ENCODE results near the gene FBXW7.
A peak's percentile ranks its signal among the peaks of the same experiment; 100 is the strongest.

Gene FBXW7

DNA sequence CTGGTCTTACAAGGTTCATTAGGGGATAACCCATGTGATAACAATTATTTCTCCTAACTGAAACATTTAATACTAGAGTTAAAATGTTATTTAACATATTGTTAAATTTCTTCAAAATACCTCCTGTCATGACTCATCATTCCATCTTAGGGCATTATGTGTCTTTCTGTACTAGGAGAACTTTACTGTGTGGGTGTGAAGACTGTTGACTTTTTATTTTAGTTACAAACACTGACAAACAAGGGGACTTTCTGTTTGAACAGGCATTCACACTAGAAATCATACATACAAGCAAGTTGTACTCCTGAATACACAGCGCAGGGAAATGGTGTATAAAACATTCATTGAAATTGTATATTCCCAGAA lies 175.9 kb downstream of the FBXW7 start:
- H3K27ac ChIP-seq (ENCODE audit: low read depth, low read length), result no peak overlapping the region
- no peaks in the 10 kb centered on the region for H3K36me3 ChIP-seq (ENCODE audit: insufficient read depth, low read length)
- H3K9me3 ChIP-seq (ENCODE audit: low read length), result no peaks in the 10 kb centered on the region
- H3K27me3 ChIP-seq (ENCODE audit: control insufficient read depth in 1 of 2, insufficient read depth in 2 of 2, low read length in 2 of 2), result no peaks in the 10 kb centered on the region
- H3K9ac ChIP-seq (ENCODE audit: low read length), result no peak overlapping the region
- H3K4me3 ChIP-seq (ENCODE audit: low read depth in 1 of 2, low read length in 2 of 2), result no peak overlapping the region
- H3K4me1 ChIP-seq (ENCODE audit: insufficient read depth, low read length), result no peaks in the 10 kb centered on the region

DNA sequence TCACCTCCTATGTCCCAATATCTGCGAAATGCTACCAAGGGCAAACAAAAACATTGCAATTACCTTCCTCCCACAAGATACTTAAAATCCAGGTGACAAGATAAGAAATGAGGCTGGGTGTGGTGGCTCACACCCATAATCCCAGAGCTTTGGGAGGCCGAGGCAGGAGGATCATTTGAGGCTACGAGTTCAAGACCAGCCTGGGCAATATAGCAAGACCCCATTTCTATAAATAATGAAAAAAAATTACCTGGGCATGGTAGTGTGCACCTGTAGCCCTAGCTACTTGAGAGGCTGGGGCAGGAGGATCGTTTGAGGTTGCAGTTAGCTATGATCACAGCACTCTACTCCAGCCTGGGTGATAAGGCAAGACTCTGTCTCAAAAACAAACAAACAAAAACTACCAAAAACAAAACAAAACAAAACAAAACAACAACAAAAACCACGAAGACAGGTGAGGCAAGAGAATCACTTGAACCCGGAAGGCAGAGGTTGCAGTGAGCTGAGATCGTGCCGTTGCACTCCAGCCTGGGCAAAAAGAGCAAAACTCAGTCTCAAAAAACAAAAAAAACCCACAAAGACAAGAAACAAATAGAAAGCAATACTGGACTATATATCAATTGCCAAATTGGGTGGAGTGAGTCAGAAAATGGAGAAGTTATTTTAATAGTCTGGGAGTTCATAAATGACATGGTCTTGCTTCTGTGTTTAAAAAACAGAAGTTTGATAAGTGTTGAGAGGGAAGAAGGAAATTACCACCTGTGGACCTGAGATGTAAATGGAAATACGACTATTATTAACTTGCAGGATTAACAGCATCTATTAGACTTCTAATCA lies 176.5 kb downstream of the FBXW7 start:
- Histone ChIP-seq H3K27ac (ENCODE audit: low read depth, low read length) (no peak overlapping the region), H3K9me3 (ENCODE audit: low read length) (no peaks in the 10 kb centered on the region), H3K27me3 (ENCODE audit: control insufficient read depth in 1 of 2, insufficient read depth in 2 of 2, low read length in 2 of 2) (no peaks in the 10 kb centered on the region), H3K4me3 (ENCODE audit: low read depth in 1 of 2, low read length in 2 of 2) (no peak overlapping the region), H3K4me1 (ENCODE audit: insufficient read depth, low read length) (no peaks in the 10 kb centered on the region), H3K9ac (ENCODE audit: low read length) (no peak overlapping the region), H3K36me3 (ENCODE audit: insufficient read depth, low read length) (no peaks in the 10 kb centered on the region)

DNA sequence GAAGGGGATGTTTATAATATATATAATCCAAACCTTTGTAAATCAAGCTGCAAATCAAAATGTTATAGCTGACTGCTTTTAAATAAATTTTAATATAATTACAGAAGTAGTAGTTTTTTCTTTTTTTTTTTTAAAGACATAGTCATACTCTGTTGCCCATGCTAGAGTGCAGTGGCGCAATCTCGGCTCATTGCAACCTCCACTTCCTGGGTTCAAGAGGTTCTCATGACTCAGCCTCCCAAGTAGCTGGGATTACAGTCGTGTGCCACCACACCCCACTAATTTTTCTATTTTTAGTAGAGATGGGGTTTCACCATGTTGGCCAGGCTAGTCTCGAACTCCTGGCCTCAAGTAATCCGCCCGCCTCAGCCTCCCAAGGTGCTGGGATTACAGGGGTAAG lies 178.7 kb downstream of the FBXW7 start:
- Histone ChIP-seq H3K4me3 (ENCODE audit: low read depth in 1 of 2, low read length in 2 of 2) (no peak overlapping the region), H3K36me3 (ENCODE audit: insufficient read depth, low read length) (no peaks in the 10 kb centered on the region), H3K27ac (ENCODE audit: low read depth, low read length) (no peak overlapping the region), H3K27me3 (ENCODE audit: control insufficient read depth in 1 of 2, insufficient read depth in 2 of 2, low read length in 2 of 2) (no peaks in the 10 kb centered on the region), H3K4me1 (ENCODE audit: insufficient read depth, low read length) (no peaks in the 10 kb centered on the region), H3K9me3 (ENCODE audit: low read length) (no peaks in the 10 kb centered on the region), H3K9ac (ENCODE audit: low read length) (no peak overlapping the region)

DNA sequence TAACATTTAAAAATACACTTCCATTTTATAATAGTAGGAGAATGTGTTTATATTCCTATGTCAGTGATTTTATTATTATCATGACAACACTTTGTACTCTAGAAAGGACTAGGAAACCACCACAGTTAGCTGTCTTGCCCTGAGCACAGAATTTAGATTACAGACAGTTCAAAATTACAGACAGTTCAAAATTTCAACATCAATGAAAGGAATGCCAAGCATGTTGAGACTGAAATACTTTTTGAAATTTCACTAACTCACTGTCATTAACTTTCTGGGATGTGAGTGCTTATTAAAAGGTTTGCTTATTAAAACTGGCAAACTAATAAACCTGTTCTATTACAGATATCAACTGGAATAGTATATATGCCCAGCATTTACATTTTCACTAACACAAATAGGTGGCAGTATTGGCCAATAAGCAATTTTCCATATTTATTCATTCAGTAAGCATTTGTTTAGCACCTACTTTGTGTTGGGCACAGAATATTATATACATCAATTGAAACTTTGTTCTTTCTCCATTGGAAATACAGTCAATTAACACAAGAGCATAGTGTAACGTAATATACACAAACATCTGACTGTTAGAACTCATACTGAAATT lies 179.4 kb downstream of the FBXW7 start:
- Histone ChIP-seq H3K4me3 (ENCODE audit: low read depth in 1 of 2, low read length in 2 of 2) (no peak overlapping the region), H3K36me3 (ENCODE audit: insufficient read depth, low read length) (no peaks in the 10 kb centered on the region), H3K27ac (ENCODE audit: low read depth, low read length) (no peak overlapping the region), H3K9me3 (ENCODE audit: low read length) (no peaks in the 10 kb centered on the region), H3K9ac (ENCODE audit: low read length) (no peak overlapping the region), H3K4me1 (ENCODE audit: insufficient read depth, low read length) (no peaks in the 10 kb centered on the region), H3K27me3 (ENCODE audit: control insufficient read depth in 1 of 2, insufficient read depth in 2 of 2, low read length in 2 of 2) (no peaks in the 10 kb centered on the region)

DNA sequence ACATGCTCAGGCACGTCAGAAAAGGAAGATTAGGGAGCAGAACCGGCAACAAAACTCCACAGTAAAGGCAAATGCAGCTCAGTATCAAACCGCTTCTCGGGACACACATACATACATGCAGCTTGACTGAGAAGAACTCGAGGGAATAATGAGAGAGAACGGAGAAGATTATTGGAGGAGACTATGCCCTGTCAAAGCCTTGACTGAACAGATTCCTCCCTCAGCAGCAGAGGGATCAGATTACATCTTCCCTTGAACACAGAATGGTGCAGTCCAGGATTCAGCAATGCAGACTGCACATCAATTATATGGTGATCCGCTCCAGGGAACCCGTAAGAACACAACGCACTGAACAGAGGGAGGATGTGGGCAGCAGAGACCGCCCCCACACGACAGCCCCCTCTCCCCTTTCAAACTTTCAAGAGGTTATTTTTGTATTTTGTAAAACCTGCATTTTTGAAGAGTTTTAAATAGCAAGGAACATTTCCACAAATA lies 183.2 kb downstream of the FBXW7 start:
- H3K9me3 ChIP-seq (ENCODE audit: low read length), result no peaks in the 10 kb centered on the region
- no peak overlapping the region for H3K27ac ChIP-seq (ENCODE audit: low read depth, low read length)
- no peaks in the 10 kb centered on the region for H3K36me3 ChIP-seq (ENCODE audit: insufficient read depth, low read length)
- peak overlapping the region; percentile 62 to 66 for H3K4me3 ChIP-seq (ENCODE audit: low read depth in 1 of 2, low read length in 2 of 2)
- H3K9ac ChIP-seq (ENCODE audit: low read length), result peak overlapping the region; percentile 9
- no peaks in the 10 kb centered on the region for H3K27me3 ChIP-seq (ENCODE audit: control insufficient read depth in 1 of 2, insufficient read depth in 2 of 2, low read length in 2 of 2)
- H3K4me1 ChIP-seq (ENCODE audit: insufficient read depth, low read length), result no peaks in the 10 kb centered on the region

DNA sequence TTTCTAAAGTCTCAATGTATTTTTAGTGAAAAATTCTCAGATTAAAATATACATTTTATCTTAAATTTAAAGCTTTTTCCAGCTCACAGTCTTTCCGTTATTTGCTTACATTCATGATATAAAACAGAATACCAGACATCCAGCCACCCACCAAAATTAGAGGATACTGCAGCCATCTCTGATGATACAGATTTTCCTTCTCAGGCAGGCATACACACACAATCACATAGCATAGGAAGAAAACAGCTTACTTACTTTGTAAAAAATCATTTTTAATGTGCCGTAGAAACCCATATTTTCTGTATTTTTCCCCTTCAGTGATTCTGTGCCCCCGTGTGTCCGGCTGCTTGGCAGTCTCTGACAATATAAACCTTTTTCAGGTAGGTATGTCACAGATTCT lies 183.7 kb downstream of the FBXW7 start:
- no peaks in the 10 kb centered on the region for H3K4me1 ChIP-seq (ENCODE audit: insufficient read depth, low read length)
- no peaks in the 10 kb centered on the region for H3K27me3 ChIP-seq (ENCODE audit: control insufficient read depth in 1 of 2, insufficient read depth in 2 of 2, low read length in 2 of 2)
- H3K4me3 ChIP-seq (ENCODE audit: low read depth in 1 of 2, low read length in 2 of 2), result peak overlapping the region; percentile 62 to 66
- H3K9me3 ChIP-seq (ENCODE audit: low read length), result no peaks in the 10 kb centered on the region
- no peaks in the 10 kb centered on the region for H3K36me3 ChIP-seq (ENCODE audit: insufficient read depth, low read length)
- H3K27ac ChIP-seq (ENCODE audit: low read depth, low read length), result no peak overlapping the region
- H3K9ac ChIP-seq (ENCODE audit: low read length), result no peak overlapping the region

DNA sequence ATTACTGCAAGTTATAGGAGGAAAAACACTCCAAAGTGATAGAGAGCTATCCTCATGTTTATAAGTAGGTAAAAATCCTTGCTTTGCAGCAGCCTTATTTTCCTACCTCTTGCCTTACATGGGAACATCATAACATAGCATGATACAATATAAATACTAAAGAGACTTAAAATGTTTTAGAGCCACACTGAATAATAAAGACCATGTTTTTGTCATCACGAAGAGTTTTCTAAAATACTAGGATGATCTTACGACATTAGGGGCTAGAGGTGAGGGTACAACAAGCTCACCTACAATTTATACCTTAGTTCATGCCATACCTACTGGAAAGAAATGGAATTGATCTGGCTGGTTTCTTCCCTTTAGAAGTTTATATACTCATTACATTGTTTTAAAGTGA lies 184.8 kb downstream of the FBXW7 start:
- H3K9ac ChIP-seq (ENCODE audit: low read length), result no peak overlapping the region
- no peaks in the 10 kb centered on the region for H3K4me1 ChIP-seq (ENCODE audit: insufficient read depth, low read length)
- H3K9me3 ChIP-seq (ENCODE audit: low read length), result no peaks in the 10 kb centered on the region
- no peaks in the 10 kb centered on the region for H3K27me3 ChIP-seq (ENCODE audit: control insufficient read depth in 1 of 2, insufficient read depth in 2 of 2, low read length in 2 of 2)
- H3K36me3 ChIP-seq (ENCODE audit: insufficient read depth, low read length), result peaks cover 8% of the 10 kb centered on the region
- H3K4me3 ChIP-seq (ENCODE audit: low read depth in 1 of 2, low read length in 2 of 2), result no peak overlapping the region
- H3K27ac ChIP-seq (ENCODE audit: low read depth, low read length), result no peak overlapping the region

DNA sequence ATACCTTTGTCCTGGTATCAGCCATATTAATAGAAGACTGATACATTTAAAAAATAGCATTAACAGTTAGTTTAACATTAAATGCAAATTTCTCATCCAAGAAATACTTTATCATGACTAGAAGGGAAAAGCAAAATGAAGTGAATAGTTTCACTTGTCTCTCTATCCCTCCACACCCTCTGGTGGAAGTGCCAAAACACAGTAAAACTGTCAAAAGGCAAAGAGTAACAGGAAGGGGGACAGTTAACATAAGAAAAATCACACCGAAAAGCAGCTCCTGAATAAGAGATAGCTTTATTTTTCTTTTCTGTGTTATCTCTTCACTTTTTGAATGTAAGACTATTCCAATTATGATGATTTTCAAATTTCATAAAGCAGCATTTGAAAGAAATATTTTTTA lies 187.2 kb downstream of the FBXW7 start:
- Histone ChIP-seq H3K4me1 (ENCODE audit: insufficient read depth, low read length) (no peaks in the 10 kb centered on the region), H3K4me3 (ENCODE audit: low read depth in 1 of 2, low read length in 2 of 2) (no peak overlapping the region), H3K9ac (ENCODE audit: low read length) (no peak overlapping the region), H3K36me3 (ENCODE audit: insufficient read depth, low read length) (peaks cover 8% of the 10 kb centered on the region), H3K27me3 (ENCODE audit: control insufficient read depth in 1 of 2, insufficient read depth in 2 of 2, low read length in 2 of 2) (no peaks in the 10 kb centered on the region), H3K9me3 (ENCODE audit: low read length) (no peaks in the 10 kb centered on the region), H3K27ac (ENCODE audit: low read depth, low read length) (no peak overlapping the region)

DNA sequence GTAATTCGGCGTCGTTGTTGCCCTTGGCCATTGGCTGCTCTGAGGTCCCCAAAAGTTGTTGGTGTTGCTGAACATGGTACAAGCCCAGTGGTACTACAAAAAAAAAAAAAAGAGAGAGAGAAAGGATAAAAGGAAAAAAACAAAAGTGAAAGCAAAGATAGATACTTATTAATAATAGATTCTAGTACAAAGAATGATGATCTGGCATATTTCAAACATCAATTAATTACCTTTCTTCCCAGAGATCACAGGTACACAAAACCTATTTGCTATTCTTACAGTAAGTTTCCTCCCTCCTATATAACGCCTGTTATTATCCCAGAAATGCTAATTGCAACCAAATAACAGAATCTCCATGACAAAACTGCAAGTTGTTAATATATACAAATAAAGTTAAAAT lies 188.9 kb downstream of the FBXW7 start:
- no peaks in the 10 kb centered on the region for H3K27me3 ChIP-seq (ENCODE audit: control insufficient read depth in 1 of 2, insufficient read depth in 2 of 2, low read length in 2 of 2)
- no peaks in the 10 kb centered on the region for H3K9me3 ChIP-seq (ENCODE audit: low read length)
- H3K27ac ChIP-seq (ENCODE audit: low read depth, low read length), result no peak overlapping the region
- H3K4me1 ChIP-seq (ENCODE audit: insufficient read depth, low read length), result no peaks in the 10 kb centered on the region
- H3K9ac ChIP-seq (ENCODE audit: low read length), result no peak overlapping the region
- H3K4me3 ChIP-seq (ENCODE audit: low read depth in 1 of 2, low read length in 2 of 2), result no peak overlapping the region
- H3K36me3 ChIP-seq (ENCODE audit: insufficient read depth, low read length), result peaks cover 8% of the 10 kb centered on the region

DNA sequence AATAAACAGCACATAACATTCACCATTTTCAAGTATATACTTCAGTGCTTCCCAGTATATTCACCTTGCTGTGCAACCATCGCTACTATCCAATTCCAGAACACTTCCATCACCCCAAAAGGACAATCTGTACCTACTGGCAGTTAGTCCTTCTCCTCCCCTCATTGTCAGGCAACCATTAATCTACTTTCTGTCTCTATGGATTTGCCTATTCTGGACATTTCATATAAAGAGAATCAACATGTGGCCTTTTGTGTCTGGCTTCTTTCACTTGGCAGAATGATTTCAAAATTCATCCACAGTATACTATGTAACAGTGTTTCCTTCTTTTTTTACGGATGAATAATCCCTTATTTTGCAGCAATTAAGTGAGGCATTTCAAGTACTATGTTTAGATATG lies 189.4 kb downstream of the FBXW7 start:
- H3K27me3 ChIP-seq (ENCODE audit: control insufficient read depth in 1 of 2, insufficient read depth in 2 of 2, low read length in 2 of 2), result no peaks in the 10 kb centered on the region
- H3K27ac ChIP-seq (ENCODE audit: low read depth, low read length), result no peak overlapping the region
- no peak overlapping the region for H3K9ac ChIP-seq (ENCODE audit: low read length)
- H3K36me3 ChIP-seq (ENCODE audit: insufficient read depth, low read length), result peaks cover 8% of the 10 kb centered on the region
- H3K4me1 ChIP-seq (ENCODE audit: insufficient read depth, low read length), result no peaks in the 10 kb centered on the region
- H3K4me3 ChIP-seq (ENCODE audit: low read depth in 1 of 2, low read length in 2 of 2), result no peak overlapping the region
- H3K9me3 ChIP-seq (ENCODE audit: low read length), result no peaks in the 10 kb centered on the region

DNA sequence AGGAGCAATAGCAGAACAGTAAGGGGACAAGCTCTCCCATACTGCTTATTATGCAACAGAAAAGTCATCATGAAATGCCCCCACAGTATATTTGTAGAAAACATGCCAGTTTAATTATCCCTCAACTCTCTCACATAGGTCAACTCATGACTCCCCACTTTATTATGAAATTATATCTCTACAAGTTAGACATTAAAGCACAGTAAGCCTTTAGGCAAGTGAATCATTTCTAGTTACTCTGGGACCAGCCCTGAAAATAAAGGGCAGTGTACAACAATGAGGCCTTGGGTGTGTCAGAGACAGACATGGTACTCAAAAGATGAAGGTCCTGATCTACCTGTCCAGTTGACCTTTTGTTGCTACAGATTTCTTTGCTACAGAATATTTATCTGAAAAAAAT lies 191.9 kb downstream of the FBXW7 start:
- no peaks in the 10 kb centered on the region for H3K27me3 ChIP-seq (ENCODE audit: control insufficient read depth in 1 of 2, insufficient read depth in 2 of 2, low read length in 2 of 2)
- peaks cover 8% of the 10 kb centered on the region for H3K36me3 ChIP-seq (ENCODE audit: insufficient read depth, low read length)
- H3K4me1 ChIP-seq (ENCODE audit: insufficient read depth, low read length), result no peaks in the 10 kb centered on the region
- no peaks in the 10 kb centered on the region for H3K9me3 ChIP-seq (ENCODE audit: low read length)
- no peak overlapping the region for H3K9ac ChIP-seq (ENCODE audit: low read length)
- no peak overlapping the region for H3K27ac ChIP-seq (ENCODE audit: low read depth, low read length)
- H3K4me3 ChIP-seq (ENCODE audit: low read depth in 1 of 2, low read length in 2 of 2), result no peak overlapping the region

DNA sequence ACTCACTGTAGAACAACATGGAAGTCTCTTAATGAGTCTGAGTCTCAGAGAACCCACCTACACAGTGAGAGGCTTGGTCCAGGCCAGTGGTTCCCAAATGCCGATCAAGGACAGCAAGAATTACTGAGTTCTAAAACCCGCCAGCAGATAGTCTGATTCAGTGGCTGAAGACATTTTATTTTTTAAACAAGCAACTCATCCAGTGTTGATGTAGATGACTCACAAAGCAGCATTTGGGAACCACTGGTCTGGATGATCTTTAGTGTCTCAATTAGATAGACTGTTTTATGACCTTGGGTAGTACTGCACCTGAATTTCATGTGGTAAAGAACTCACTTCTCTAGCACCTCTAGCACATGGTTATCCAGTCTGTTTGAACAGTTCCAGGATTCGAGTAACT lies 193.6 kb downstream of the FBXW7 start:
- Histone ChIP-seq H3K4me1 (ENCODE audit: insufficient read depth, low read length) (no peaks in the 10 kb centered on the region), H3K36me3 (ENCODE audit: insufficient read depth, low read length) (peaks cover 12% of the 10 kb centered on the region), H3K27ac (ENCODE audit: low read depth, low read length) (no peak overlapping the region), H3K4me3 (ENCODE audit: low read depth in 1 of 2, low read length in 2 of 2) (no peak overlapping the region), H3K9ac (ENCODE audit: low read length) (no peak overlapping the region), H3K9me3 (ENCODE audit: low read length) (no peaks in the 10 kb centered on the region), H3K27me3 (ENCODE audit: control insufficient read depth in 1 of 2, insufficient read depth in 2 of 2, low read length in 2 of 2) (no peaks in the 10 kb centered on the region)
